Astrocyte of the cerebellum (primary cell): ENCODE measurements around the gene RAB11FIP3.
"Not testable (repeated sequence)": the region's sequence is repeated elsewhere in the genome, so short reads cannot be mapped to it uniquely, and the experiment has no call there.

Experiments used
- DNase-seq: peaks from one replicate; pipeline ENCODE4 v3.0.0-alpha.2; 2011; ENCODE audit warnings: low read depth
- H3K4me3 ChIP-seq: 2 replicates; pipeline ENCODE4 v1.5.1; 2011; ENCODE audit warnings: mild to moderate bottlenecking, low read depth, low read length, moderate library complexity
- CTCF ChIP-seq: IDR thresholded peaks from 2 replicates; pipeline ENCODE4 v1.5.1; 2012; ENCODE audit warnings: low read length, low read depth, moderate library complexity, mild to moderate bottlenecking; ENCODE audit errors: missing control alignments
- in situ Hi-C: cut with HindIII; loops from 2 replicates; pipeline ENCODE4 v1.10.0; 2017; ENCODE audit warnings: low sequenced_read_pairs

RAB11FIP3 gene

DNA sequence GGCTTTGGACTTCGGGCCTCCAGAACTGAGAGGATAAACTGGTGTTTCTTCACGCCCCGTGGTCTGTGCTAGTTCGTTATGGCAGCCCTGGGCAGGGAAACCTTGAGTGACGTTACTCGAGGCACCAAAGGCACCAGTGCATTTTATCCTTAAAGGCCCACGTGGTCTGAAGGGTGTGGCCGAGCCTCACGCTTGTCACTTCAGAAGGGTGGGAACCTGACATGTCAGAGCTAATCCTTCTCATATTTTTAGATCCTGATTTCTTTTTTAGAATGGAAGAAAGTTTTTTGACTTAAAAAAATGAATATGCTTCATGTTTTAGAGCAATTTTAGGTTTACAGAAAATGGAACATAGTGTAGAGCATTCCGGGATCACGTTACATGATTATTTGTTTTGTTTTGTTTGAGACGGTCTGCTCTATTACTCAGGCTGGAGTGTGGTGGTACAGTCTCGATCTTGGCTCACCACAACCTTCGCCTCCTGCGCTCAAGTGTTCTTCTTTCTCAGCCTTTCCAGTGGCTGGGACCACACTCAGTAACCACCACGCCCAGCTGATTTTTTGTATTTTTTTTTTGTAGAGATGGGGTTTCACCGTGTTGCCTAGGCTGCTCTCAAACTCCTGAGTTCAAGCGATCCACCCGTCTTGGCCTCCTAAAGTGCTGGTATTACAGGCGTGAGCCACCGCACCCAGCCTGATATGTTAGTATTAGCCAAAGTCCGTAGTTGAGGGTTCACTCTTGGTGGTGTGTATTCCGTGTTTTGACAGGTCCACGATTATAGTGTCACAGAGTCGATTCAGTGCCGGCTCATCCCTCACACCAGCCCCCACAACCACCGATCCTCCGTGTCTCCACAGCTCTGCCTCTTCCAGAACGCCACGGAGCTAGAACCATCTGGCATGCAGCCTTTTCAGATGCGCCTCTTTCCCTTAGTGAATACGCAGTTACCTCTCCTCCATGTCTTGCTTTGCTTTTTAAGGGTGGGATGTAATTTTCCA is 47.9 kb downstream of the RAB11FIP3 start:
- H3K4me3 ChIP-seq = no peak overlapping the region
- no peak for DNase-seq
- TF ChIP-seq CTCF = no peak
- in situ Hi-C loops = no loop called here

DNA sequence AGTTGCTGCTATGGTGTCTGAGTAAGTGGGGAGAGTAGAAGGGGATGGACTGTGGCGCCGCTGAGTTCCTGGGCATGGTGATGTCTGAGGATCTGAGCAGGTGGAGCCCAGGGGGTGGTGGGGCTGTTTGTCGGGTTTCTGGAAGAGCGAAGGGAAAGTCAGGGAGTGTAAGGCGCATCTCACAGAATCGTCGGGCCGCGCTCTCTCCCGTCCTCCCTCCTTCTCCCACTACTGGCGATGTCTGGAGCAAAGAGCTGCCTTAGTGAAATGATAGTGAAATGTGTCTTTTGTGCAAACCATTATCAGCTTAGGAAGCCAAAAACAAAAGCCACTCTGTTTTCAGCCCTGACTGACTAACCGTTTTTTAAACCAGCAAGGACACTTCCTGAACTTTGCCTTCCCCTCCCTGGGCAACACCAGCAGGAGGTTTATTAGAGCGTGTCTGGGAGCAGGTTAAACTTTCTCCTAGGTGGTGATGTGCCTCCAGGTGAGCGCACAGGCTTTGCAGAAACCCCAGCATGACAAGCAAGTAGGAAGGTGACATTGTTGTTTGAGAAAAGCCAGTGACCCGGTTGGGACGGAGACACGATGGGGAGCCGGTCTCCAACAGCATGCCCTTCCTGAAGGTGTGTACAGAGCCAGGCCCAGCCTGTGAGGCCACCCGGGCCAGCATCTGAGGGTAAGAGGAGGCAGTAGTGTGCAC is 49.1 kb downstream of the RAB11FIP3 start:
- no peak for DNase-seq
- no peak overlapping the region for H3K4me3 ChIP-seq
- TF ChIP-seq CTCF = no peak
- in situ Hi-C loops = no loop called here

DNA sequence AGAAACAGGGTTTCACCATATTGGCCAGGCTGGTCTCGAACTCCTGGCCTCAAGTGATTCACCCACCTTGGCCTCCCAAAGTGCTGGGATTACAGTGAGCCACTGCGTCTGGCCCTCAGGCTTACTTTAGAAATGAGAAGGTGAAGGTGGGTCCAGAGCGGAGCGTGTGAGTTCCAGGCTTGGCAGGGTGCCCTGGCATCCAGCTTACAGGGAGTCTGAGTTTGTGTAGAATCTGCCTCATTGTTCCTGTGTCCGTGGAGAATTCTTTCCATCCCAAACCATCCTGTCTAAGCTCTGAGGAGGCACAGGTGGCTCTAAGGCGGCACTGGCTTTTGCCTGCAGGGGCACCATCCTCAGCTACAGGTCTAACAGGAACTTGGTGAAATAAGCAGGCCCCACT is 50.6 kb downstream of the RAB11FIP3 start:
- no peak for DNase-seq
- in situ Hi-C loops = no loop called here
- H3K4me3 ChIP-seq = no peak overlapping the region
- TF ChIP-seq CTCF = no peak

- H3K4me3 ChIP-seq = no peak overlapping the region
- no peak for DNase-seq
- in situ Hi-C loops = no loop called here
Observed at GRCh38 chr16:477301-478157, 52.1 kb downstream of the RAB11FIP3 start.

DNA sequence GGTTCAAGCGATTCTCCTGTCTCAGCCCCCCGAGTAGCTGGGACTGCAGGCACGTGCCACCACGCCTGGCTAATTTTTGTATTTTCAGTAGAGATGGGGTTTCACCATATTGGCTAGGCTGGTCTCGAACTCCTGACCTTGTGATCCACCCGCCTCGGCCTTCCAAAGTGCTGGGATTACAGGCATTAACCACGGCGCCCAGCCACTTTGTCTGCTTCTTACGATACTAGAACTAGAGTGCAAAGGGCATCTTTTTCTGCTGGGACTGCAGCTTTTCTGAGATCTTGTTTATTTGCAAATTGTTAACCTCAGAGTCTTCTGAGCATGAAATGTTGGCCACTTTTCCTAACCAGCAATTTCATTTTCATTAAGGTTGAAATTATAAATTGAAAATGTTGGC is 52.8 kb downstream of the RAB11FIP3 start:
- in situ Hi-C loops, DNase-seq, H3K4me3 ChIP-seq: not testable (repeated sequence)

More at GRCh38 chr16:477301-478157, 52.1 kb downstream of the RAB11FIP3 start:
- no peak for TF ChIP-seq CTCF

DNA sequence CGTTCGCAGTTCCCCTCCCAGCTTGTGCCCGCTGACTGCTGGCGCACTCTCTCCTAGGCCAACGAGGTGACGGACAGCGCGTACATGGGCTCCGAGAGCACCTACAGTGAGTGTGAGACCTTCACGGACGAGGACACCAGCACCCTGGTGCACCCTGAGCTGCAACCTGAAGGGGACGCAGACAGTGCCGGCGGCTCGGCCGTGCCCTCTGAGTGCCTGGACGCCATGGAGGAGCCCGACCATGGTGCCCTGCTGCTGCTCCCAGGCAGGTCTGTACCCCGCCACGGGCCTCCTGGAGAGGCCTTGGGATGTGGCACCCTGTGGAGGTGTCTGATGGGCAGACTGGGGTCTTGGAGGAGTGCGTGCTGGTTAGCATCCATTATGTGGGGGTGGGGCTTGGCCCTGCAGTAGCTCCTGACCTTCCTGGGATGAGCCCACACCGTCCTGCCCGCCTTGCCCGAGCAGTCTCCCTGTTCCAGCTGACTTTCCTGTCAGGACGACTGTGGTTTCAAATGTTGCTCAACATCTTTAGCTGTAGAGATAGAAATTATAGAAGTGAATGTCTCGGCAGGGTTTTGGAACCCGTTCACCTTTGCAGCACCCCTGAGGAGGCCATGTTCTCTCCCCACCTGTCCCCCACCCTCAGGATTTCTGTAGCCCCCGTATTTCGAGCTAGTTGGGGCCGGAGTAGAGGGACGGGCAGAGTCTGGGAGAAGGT is 57.2 kb downstream of the RAB11FIP3 start:
- no peak for DNase-seq
- no peak for TF ChIP-seq CTCF
- in situ Hi-C loops = no loop called here
- no peak overlapping the region for H3K4me3 ChIP-seq
